Suppressor macrophage (primary cell): ENCODE measurements around the gene TBCB.
"Not testable (repeated sequence)": the region's sequence is repeated elsewhere in the genome, so short reads cannot be mapped to it uniquely, and the experiment has no call there.

Source experiments
- DNase-seq, 4 experiments: peaks; one replicate each; pipeline ENCODE4 v3.0.0-alpha.2; 2020 to 2022

Gene TBCB

DNA sequence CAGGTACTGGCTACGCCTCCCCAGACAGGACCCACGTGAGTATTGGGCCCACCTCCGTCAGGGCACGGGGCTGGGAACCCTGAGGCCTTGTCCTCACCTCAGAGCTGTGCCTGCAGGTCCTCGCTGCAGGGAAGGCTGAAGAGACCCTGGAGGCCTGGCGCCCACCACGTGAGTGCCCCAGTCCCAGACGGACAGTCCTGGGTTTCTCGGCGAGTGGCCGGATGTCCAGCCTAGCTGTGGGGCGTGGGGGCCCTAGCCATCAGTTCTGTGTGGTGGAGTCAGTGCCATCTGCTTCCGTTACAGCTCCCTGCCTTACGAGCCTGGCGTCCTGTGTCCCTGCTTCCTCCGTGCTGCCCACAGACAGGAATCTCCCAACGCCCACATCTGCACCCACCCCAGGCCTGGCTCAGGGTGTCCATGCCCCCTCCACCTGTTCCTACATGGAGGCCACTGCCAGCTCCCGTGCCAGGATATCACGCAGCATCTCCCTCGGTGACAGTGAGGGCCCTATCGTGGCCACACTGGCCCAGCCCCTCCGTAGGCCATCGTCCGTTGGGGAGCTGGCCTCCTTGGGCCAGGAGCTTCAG, 12.1 kb upstream of the TBCB start:
- no peak for DNase-seq

DNA sequence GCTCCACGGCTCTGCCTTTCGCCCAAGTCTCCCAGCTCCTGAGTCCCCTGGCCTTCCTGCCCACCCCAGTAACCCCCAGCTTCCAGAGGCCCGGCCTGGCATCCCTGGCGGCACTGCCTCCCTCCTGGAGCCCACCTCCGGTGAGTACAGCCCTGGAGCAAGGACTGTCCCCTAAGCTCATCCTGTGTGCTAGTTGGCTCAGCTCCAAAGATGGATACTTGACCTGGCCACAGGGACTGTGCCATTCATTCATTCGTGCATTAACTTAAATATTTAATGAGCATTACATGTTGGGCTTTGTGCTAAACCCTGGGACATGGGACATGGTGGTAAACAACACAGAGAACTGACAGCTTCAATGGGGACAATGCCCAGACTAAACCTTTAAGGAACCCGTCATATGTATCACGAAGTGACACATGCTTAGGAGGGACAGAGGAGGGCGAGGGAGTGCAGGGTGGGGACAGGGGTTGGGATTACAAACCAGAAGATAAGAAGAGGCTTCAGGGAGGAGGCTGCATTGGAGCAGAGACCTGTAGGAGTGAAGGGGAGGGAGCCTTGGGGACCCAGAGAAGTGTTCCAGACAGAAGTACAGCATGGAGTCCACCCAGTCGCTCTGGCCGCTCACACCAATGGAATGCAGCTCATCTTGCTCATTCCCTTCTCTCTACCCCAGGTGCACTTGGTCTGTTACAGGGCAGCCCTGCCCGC, 11.3 kb upstream of the TBCB start:
- no peak for DNase-seq

- no peak for DNase-seq
Measured at GRCh38 chr19:36106441-36106840, 8.8 kb upstream of the TBCB start.

- DNase-seq = no peak
Measured at GRCh38 chr19:36106991-36107390, 8.3 kb upstream of the TBCB start.

DNA sequence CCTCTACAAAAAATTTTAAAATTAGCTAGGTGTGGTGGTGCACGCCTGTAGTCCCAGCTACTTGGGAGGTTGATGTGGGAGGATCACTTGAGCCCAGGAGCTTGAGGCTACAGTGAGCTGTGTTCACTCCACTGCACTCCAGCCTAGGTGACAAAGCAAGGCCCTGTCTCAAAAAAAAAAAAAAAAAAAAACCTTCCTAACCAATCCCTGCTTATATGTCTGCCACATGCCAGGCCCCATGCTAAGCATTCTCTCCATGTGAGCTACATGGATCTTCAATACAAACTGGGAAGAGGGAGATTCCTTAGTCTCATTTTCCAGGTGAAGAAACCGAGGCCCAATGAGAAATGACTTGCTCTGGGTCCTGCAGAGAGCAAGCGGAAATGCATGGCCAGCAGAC, 6.6 kb upstream of the TBCB start:
- no peak for DNase-seq

- no peak for DNase-seq
Measured at GRCh38 chr19:36110487-36111199, 4.6 kb upstream of the TBCB start, which contains the start of gene OVOL3. Gene OVOL3 (plus strand): TSS chr19:36111143. CDS start chr19:36111203, 60 bp downstream.

- no peak for DNase-seq
Measured at GRCh38 chr19:36111200-36111539, 4.1 kb upstream of the TBCB start.

GRCh38 chr19:36112678-36113077, 2.6 kb upstream of the TBCB start:
- DNase-seq = no peak

DNA sequence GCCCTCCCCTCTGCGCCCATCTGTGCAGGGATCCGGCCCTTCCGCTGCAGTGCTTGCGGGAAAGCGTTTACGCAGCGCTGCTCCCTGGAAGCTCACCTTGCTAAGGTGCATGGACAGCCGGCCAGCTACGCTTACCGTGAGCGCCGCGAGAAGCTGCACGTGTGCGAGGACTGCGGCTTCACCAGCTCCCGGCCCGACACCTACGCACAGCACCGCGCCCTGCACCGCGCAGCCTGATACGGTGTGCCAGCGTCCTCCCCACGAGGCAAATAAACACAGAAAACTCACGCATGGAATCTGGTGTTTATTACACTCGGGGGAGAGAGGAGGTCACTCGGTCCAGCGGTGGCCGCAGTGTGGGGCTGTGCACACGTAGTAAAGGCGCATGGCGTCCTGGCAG, 1.8 kb upstream of the TBCB start:
- no peak for DNase-seq

GRCh38 chr19:36113894-36114720, 1.2 kb upstream of the TBCB start:
- peak in 2 of 4 experiments; percentile 13 to 34 for DNase-seq

GRCh38 chr19:36114721-36115452, 381 bp upstream of the TBCB start, which contains the start of gene POLR2I:
Gene POLR2I (minus strand): TSS chr19:36114875. CDS start chr19:36114856, 19 bp downstream.
- DNase-seq = peak; percentile 99 to 100 (median 100)

DNA sequence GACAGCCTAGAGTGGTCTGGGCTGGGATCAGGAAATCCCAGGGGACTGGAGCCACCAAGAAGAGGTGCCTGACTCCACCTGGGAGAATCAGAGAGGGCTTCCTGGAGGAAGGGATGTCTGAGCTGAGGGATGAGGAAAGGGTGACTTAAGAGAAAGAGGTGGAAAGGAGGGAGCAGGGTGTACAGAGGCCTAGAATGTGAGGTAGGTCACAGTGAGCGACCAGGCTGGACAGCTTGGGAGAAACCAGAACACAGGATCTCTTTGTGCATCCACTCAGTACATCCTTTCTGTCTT, 1.0 kb downstream of the TBCB start:
- DNase-seq = no peak

DNA sequence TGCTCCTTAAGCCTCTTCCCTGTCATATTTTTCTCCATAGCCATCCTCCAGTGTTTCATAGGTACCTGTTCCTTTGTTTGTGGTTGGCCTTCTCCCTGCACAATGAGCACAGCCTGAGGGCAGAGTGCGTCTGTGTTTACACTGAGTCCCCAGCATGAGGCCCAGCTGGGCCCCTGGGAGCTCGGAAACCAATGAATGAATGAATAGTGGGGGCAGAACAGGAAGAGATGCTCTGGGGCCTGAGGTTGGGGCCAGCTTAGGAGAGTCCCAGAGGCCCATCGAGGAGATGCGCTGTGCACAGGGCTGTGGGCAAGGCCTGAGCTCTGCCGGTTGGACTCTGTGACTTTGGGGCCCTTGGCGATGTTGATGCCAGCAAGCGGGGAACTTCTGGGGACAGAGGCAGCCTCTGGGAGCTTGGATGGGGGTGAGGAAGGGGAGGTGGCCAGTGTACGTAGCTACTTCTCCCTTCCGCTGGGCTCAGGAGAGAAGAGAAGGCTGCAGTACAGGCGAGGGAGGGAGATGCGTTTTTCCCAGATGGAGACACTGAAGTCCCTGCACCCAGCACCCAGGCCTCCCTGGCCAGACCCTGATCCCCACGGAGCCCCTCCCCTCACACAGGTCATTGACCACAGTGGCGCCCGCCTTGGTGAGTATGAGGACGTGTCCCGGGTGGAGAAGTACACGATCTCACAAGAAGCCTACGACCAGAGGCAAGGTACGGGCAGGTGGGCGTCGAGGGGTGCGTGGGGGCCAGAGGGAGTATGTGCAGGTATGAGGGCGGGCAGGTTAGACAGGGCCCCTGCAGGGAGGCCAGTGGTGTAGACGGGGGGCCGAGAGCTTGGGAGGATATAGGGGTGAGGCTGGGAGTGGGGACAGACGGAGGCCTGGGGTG, 5.1 kb downstream of the TBCB start:
- no peak for DNase-seq

GRCh38 chr19:36120984-36121358, 5.7 kb downstream of the TBCB start:
- DNase-seq = no peak

GRCh38 chr19:36121486-36122124, 6.3 kb downstream of the TBCB start:
- no peak for DNase-seq

DNA sequence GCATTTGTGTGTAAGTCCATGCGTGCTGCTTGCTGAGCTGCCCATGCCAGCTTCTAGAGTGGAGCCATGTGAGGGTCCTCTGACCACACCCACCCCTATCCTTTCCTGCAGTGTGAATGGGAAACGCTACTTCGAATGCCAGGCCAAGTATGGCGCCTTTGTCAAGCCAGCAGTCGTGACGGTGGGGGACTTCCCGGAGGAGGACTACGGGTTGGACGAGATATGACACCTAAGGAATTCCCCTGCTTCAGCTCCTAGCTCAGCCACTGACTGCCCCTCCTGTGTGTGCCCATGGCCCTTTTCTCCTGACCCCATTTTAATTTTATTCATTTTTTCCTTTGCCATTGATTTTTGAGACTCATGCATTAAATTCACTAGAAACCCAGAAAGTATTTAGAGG, 10.3 kb downstream of the TBCB start:
- no peak for DNase-seq

DNA sequence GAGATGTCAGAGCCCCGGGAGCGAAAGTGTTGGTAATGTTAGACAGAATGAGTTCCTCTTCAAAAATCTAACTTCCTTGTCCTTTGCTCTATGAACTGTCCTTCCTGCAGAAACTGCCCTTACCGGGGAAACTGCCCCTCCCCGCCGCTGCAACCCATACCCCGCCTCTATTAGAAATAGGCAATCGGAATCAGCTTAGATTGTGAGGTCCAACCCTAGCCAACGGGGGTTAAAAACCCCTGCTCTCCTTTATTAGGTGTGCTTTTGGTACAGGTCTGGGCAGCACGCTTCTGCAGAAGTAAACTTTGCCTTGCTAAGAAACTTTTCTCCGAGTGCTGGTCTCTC, 13.1 kb downstream of the TBCB start:
- DNase-seq = peak in 3 of 4 experiments; percentile 66 to 77 (median 74)

DNA sequence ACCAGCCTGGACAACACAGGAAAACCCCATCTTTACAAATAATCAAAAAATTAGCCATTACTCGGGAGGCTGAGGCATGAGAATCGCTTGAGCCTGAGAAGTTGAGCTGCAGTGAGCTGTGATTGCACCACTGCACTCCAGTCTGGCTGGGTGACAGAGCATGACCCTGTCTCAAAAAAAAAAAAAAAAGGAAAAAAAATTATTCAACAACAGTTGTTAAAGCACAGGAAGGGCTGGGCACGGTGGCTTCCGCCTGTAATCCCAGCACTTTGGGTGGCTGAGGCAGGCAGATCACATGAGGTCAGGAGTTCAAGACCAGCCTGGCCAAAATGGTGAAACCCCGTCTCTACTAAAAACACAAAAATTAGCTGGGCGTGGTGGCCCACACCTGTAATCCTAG, 16.0 kb downstream of the TBCB start:
- DNase-seq = peak; percentile 61 to 81 (median 81)

- DNase-seq = not testable (repeated sequence)
Measured at GRCh38 chr19:36134867-36135266, 19.6 kb downstream of the TBCB start.

DNA sequence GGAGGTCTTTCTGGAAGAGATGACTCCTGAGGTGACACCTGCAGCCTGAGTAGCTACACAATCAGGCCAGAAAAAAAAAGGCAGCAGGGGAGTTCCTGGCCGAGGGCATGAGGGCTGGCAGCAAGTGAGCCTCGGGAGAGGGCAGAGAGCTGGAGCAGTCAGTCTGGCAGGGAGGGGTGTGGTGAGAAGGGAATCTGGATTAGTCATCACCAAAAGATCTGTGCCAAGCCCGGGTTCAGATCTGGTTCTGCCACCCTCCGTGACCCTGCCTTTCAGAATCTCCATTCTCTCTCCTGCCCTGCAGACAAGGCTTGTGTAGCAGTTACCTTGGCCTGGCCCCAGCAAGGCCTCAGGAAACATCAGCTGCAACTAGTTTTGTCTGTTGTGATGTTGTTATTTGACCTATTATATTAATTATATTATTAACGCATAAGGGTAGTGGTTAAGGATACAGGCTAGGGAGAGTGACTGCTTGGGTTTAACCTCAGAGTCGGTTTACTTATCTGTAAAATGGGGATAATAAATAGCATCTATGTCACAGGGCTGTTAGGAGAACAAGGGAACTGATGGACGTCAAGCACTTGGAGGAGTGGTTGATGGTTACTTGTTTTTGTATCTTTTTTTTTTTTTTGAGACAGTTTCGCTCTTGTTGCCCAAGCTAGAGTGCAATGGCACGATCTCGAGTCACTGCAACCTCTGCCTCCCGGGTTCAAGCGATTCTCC, 21.9 kb downstream of the TBCB start:
- peak in 3 of 4 experiments; percentile 28 to 39 (median 28) for DNase-seq
